ENCODE data around the gene HSD17B7. TPM values are rescaled to one million over a fixed set of nuclear protein-coding genes. Genes with fewer than 3 reads are reported as not detected.

Gene HSD17B7
- total and polyA plus RNA-seq, 2 of the 13 experiments (the other 11 are each of a cell fraction or from before 2014, with no cell fraction given): 43.9 to 84.9 TPM

GRCh38 chr1:162857850-162858249 is 67.3 kb downstream of the HSD17B7 start:
- Histone ChIP-seq H3K4me2 (ENCODE audit: low read depth, low read length) (no peak overlapping the region), H3K27ac (ENCODE audit: extremely low read length, insufficient read depth, low read length) (no peak overlapping the region), H3K4me3 (replicated peaks in 1 of 3; ENCODE audit: insufficient read depth in 1 of 3, low read depth in 2 of 3, low read length in 3 of 3) (no peak overlapping the region), H4K20me1 (ENCODE audit: insufficient read depth, low read length) (no peaks in the 10 kb centered on the region), H3K9me3 (ENCODE audit: low read length) (no peaks in the 10 kb centered on the region), H3K36me3 (replicated peaks in 1 of 2; ENCODE audit: control insufficient read depth in 1 of 2, insufficient read depth in 2 of 2, low read length in 2 of 2) (no peaks in the 10 kb centered on the region), H2AFZ (ENCODE audit: low read length) (no peak overlapping the region), H3K79me2 (ENCODE audit: insufficient read depth, low read length) (no peaks in the 10 kb centered on the region), H3K27me3 (ENCODE audit: control insufficient read depth in 1 of 2, insufficient read depth in 2 of 2, low read length in 2 of 2) (peaks cover 0 to 12% of the 10 kb centered on the region in 2 experiments; a peak in 3 of 5 replicates), H3K9ac (ENCODE audit: insufficient read depth, low read depth, low read length) (no peak overlapping the region), H3K4me1 (ENCODE audit: insufficient read depth, low read length) (no peaks in the 10 kb centered on the region)
- no peak for ATAC-seq
- CTCF ChIA-PET (ENCODE audit: low intra/inter-chr PET ratio, low total read pairs): no interaction called here
- POLR2A ChIA-PET: no interaction called here
- in situ Hi-C loops (cut with HindIII; ENCODE audit: extremely low pct_ligation_motif_present, low pct_unique_long_range_greater_than_20kb) (no loop called here), intact Hi-C loops (cut with micrococcal nuclease; ENCODE audit: unreplicated experiment) (no loop called here)
- TF ChIP-seq SRF (IDR thresholded peaks at IDR 0.05; ENCODE audit: low read depth, low read length) (no peak), ZNF124 (CRISPR knock-in tag; IDR thresholded peaks at IDR 0.05) (no peak), CBX1 (IDR thresholded peaks at IDR 0.05; ENCODE audit: low read depth) (no peak)
- DNase-seq (ENCODE audit: low spot score): no peak
- no TSS peak for BruUV-seq (replicated peaks)
- no peak for FAIRE-seq

DNA sequence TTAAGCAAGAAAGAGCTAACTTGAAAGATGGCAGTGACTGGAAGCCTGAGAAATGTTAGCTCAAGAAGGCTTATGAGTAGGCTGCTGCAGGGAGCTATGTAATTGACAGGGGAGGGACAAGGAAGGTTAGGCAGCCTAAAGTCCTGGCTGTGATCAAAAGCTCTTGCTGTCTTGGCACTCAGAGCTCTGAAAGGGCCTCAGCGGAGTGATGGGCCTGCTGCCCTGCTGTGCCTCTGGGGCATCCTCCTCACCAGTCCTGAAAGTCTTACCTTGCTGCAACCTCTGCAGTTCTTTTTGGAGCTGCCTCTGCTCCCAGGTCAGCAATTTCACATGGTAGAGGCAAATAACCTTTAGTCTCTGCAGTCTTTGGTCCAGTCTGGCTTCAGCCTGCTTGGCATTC is 68.7 kb downstream of the HSD17B7 start:
- Histone ChIP-seq H2AFZ (ENCODE audit: low read length) (no peak overlapping the region), H3K4me3 (replicated peaks in 1 of 3; ENCODE audit: insufficient read depth in 1 of 3, low read depth in 2 of 3, low read length in 3 of 3) (no peak overlapping the region), H3K4me1 (ENCODE audit: insufficient read depth, low read length) (no peaks in the 10 kb centered on the region), H3K9me3 (ENCODE audit: low read length) (no peaks in the 10 kb centered on the region), H4K20me1 (ENCODE audit: insufficient read depth, low read length) (no peaks in the 10 kb centered on the region), H3K79me2 (ENCODE audit: insufficient read depth, low read length) (no peaks in the 10 kb centered on the region), H3K4me2 (ENCODE audit: low read depth, low read length) (no peak overlapping the region), H3K27ac (ENCODE audit: extremely low read length, insufficient read depth, low read length) (no peak overlapping the region), H3K36me3 (replicated peaks in 1 of 2; ENCODE audit: control insufficient read depth in 1 of 2, insufficient read depth in 2 of 2, low read length in 2 of 2) (no peaks in the 10 kb centered on the region), H3K27me3 (ENCODE audit: control insufficient read depth in 1 of 2, insufficient read depth in 2 of 2, low read length in 2 of 2) (peaks cover 0 to 12% of the 10 kb centered on the region in 2 experiments; a peak in 3 of 5 replicates), H3K9ac (ENCODE audit: insufficient read depth, low read depth, low read length) (no peak overlapping the region)
- no peak for DNase-seq (ENCODE audit: low spot score)
- in situ Hi-C loops (cut with HindIII; ENCODE audit: extremely low pct_ligation_motif_present, low pct_unique_long_range_greater_than_20kb): no loop called here
- no peak for ATAC-seq
- CTCF ChIA-PET (ENCODE audit: low intra/inter-chr PET ratio, low total read pairs): no interaction called here
- intact Hi-C loops (cut with micrococcal nuclease; ENCODE audit: unreplicated experiment): no loop called here
- BruUV-seq (replicated peaks): no TSS peak
- POLR2A ChIA-PET: no interaction called here
- FAIRE-seq: no peak
- WGBS (ENCODE audit: low lambda C conversion rate): no CpG with 5 or more reads among the region's 1 CpG
- no peak for TF ChIP-seq PCBP1 (IDR thresholded peaks at IDR 0.05; ENCODE audit: borderline replicate concordance, low read depth, low read length)
- no peak for TF ChIP-seq FOXA1 (IDR thresholded peaks at IDR 0.05)
- TF ChIP-seq FOXA1 (CRISPR knock-in tag; IDR thresholded peaks at IDR 0.05): no peak
- no peak for TF ChIP-seq GTF3A (CRISPR knock-in tag; conservative IDR thresholded peaks at IDR 0.05)
- TF ChIP-seq ZNF460 (CRISPR knock-in tag; IDR thresholded peaks at IDR 0.05; ENCODE audit: borderline replicate concordance): no peak
- no peak for TF ChIP-seq HNRNPLL (IDR thresholded peaks at IDR 0.05; ENCODE audit: low read depth, low read length, poor library complexity, severe bottlenecking)
- no peak for TF ChIP-seq MXI1 (IDR thresholded peaks at IDR 0.05; ENCODE audit: borderline replicate concordance, low read depth, low read length)
- TF ChIP-seq DDIT3 (CRISPR knock-in tag; IDR thresholded peaks at IDR 0.05): no peak
- no peak for TF ChIP-seq TAF15 (IDR thresholded peaks at IDR 0.05; ENCODE audit: low read depth, low read length, poor library complexity, severe bottlenecking)
- TF ChIP-seq KDM1A (CRISPR knock-in tag; IDR thresholded peaks at IDR 0.05): no peak
- no peak for TF ChIP-seq HDAC1 (CRISPR knock-in tag; IDR thresholded peaks at IDR 0.05)
- TF ChIP-seq TIGD3 (CRISPR knock-in tag; IDR thresholded peaks at IDR 0.05; ENCODE audit: borderline replicate concordance): no peak
- no peak for TF ChIP-seq THAP7 (CRISPR knock-in tag; IDR thresholded peaks at IDR 0.05)
- TF ChIP-seq XRCC5 (optimal IDR thresholded peaks at IDR 0.05; ENCODE audit: low read length): no peak
- TF ChIP-seq TCF7 (IDR thresholded peaks at IDR 0.05; ENCODE audit: low read depth): no peak
